Stimulated activated CD8-positive, alpha-beta memory T cell treated with anti-CD3 and anti-CD28 coated beads, Interleukin-2, amount 100 ng/mL, for 1 hour (primary cell): ENCODE results near the gene GRAMD1B.
"Not testable (repeated sequence)": the region's sequence is repeated elsewhere in the genome, so short reads cannot be mapped to it uniquely, and the experiment has no call there.

ENCODE experiments used
- DNase-seq, 2 donors: peaks; one replicate each; pipeline ENCODE4 v3.0.0-alpha.2; 2020; ENCODE audit warnings: low read depth in 2 of 2

GRAMD1B gene

GRCh38 chr11:123509737-123510578 is 79.9 kb downstream of the GRAMD1B start:
- DNase-seq = no peak

- no peak for DNase-seq
Measured at GRCh38 chr11:123510579-123510905, 80.5 kb downstream of the GRAMD1B start.

GRCh38 chr11:123511037-123511870 is 81.2 kb downstream of the GRAMD1B start:
- DNase-seq = peak; percentile 9 to 21

- DNase-seq = not testable (repeated sequence)
Measured at GRCh38 chr11:123513309-123513708, 83.2 kb downstream of the GRAMD1B start.

- DNase-seq = no peak
Measured at GRCh38 chr11:123516238-123516637, 86.2 kb downstream of the GRAMD1B start.

GRCh38 chr11:123517559-123518364 is 87.7 kb downstream of the GRAMD1B start:
- no peak for DNase-seq

GRCh38 chr11:123518496-123519054 is 88.5 kb downstream of the GRAMD1B start:
- no peak for DNase-seq

- DNase-seq = no peak
Measured at GRCh38 chr11:123519055-123519796, 89.2 kb downstream of the GRAMD1B start.

- no peak for DNase-seq
Measured at GRCh38 chr11:123519797-123520193, 89.7 kb downstream of the GRAMD1B start.

- not testable (repeated sequence) for DNase-seq
Measured at GRCh38 chr11:123520476-123520875, 90.4 kb downstream of the GRAMD1B start.

- DNase-seq = no peak
Measured at GRCh38 chr11:123521001-123521400, 90.9 kb downstream of the GRAMD1B start.

- DNase-seq = no peak
Measured at GRCh38 chr11:123521930-123522329, 91.9 kb downstream of the GRAMD1B start.

- DNase-seq = no peak
Measured at GRCh38 chr11:123523539-123523938, 93.5 kb downstream of the GRAMD1B start.

- DNase-seq = no peak
Measured at GRCh38 chr11:123525097-123525496, 95.0 kb downstream of the GRAMD1B start.

- no peak for DNase-seq
Measured at GRCh38 chr11:123525511-123525918, 95.4 kb downstream of the GRAMD1B start.

- no peak for DNase-seq
Measured at GRCh38 chr11:123526027-123526805, 96.1 kb downstream of the GRAMD1B start.

- no peak for DNase-seq
Measured at GRCh38 chr11:123526918-123527317, 96.8 kb downstream of the GRAMD1B start.

GRCh38 chr11:123527526-123527925 is 97.5 kb downstream of the GRAMD1B start:
- DNase-seq = no peak

- no peak for DNase-seq
Measured at GRCh38 chr11:123527947-123528346, 97.9 kb downstream of the GRAMD1B start.

- DNase-seq = no peak
Measured at GRCh38 chr11:123531325-123531724, 101.3 kb downstream of the GRAMD1B start.
